Measurements from ENCODE around the gene FMN1. TPM values are rescaled to one million over a fixed set of nuclear protein-coding genes. Genes with fewer than 3 reads are reported as not detected.

FMN1 gene
- total RNA-seq, 1 donor from 2014 or later = 4.2 TPM

DNA sequence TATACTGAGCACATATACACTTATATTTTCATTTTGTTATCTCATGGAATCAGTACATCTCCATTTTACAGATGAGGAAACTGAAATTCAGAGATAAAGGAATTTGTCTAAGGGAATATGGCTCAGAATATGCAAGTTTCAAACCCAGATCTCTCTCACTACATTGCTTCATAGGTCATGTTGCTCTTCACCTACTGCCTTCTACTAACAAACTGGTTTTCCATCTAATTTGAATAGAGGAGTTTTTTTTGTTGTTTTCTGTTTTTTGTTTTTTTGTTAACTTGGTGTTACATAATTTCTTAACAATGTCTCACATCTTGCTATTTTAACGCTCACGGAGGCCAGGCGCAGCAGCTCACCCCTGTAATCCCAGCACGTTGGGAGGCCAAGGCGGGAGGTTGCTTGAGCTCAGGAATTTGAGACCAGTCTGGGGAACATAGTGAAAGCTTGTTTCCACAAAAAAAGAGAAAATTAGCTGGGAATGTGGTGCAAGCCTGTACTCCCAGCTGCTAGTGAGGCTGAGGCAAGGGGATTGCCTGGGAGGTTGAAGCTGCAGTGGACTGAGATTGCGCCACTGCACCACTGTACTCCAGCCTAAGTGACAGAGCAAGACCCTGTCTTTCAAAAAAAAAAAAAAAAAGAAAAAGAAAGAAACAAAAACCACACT is 37.0 kb downstream of the FMN1 start:
- no peak for DNase-seq (ENCODE audit: extremely low spot score, unreplicated experiment)
- H3K4me3 Mint-ChIP-seq (ENCODE audit: unreplicated experiment) = no peak overlapping the region
- TF ChIP-seq, protein P1, sequence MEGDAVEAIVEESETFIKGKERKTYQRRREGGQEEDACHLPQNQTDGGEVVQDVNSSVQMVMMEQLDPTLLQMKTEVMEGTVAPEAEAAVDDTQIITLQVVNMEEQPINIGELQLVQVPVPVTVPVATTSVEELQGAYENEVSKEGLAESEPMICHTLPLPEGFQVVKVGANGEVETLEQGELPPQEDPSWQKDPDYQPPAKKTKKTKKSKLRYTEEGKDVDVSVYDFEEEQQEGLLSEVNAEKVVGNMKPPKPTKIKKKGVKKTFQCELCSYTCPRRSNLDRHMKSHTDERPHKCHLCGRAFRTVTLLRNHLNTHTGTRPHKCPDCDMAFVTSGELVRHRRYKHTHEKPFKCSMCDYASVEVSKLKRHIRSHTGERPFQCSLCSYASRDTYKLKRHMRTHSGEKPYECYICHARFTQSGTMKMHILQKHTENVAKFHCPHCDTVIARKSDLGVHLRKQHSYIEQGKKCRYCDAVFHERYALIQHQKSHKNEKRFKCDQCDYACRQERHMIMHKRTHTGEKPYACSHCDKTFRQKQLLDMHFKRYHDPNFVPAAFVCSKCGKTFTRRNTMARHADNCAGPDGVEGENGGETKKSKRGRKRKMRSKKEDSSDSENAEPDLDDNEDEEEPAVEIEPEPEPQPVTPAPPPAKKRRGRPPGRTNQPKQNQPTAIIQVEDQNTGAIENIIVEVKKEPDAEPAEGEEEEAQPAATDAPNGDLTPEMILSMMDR (IDR thresholded peaks at IDR 0.05) = no peak
- peaks cover 6% of the 10 kb centered on the region for H3K27me3 Mint-ChIP-seq (ENCODE audit: unreplicated experiment)
- no peaks in the 10 kb centered on the region for H3K36me3 Mint-ChIP-seq (ENCODE audit: unreplicated experiment)
- H3K9me3 Mint-ChIP-seq (ENCODE audit: unreplicated experiment) = no peaks in the 10 kb centered on the region
- H3K27ac Mint-ChIP-seq (ENCODE audit: unreplicated experiment) = no peak overlapping the region
- H3K4me1 Mint-ChIP-seq (ENCODE audit: unreplicated experiment) = peaks cover 14% of the 10 kb centered on the region

DNA sequence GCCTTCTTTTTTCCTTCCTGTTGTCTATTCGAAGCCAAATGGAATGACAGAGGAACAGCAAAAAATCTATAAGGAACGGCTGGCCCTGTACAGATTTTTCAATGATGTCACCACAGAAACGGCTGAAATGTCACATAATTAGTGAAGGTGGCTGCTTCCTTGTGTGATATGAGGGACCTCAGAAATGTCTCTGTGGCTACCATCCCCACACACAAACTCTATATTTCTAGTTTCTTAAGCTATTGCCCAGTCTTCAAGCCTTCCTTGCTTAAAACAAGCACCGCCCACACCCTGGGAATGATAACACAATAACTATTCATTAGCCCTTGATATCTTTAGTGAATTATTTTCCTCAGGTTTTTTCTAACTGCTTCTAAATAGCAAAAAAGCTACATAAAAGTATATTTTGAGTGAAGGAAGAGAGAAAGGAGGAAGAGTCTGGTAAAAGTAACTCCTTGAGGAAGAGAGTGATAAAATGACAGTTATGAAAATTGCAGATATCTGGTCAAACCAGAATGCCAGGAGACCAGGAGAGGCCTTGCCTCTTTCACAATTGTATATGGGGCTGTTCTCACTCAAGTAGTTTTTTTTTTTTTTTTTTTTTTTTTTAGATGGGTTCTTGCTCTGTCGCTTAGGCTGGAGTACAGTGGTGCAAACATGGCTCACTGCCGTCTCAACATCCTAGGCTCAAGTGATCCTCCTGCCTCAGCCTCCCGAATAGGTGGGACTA is 38.7 kb downstream of the FMN1 start:
- Mint-ChIP-seq H3K4me1 (ENCODE audit: unreplicated experiment) (peaks cover 14% of the 10 kb centered on the region), H3K27me3 (ENCODE audit: unreplicated experiment) (peaks cover 8% of the 10 kb centered on the region), H3K9me3 (ENCODE audit: unreplicated experiment) (no peaks in the 10 kb centered on the region), H3K4me3 (ENCODE audit: unreplicated experiment) (no peak overlapping the region), H3K36me3 (ENCODE audit: unreplicated experiment) (no peaks in the 10 kb centered on the region), H3K27ac (ENCODE audit: unreplicated experiment) (no peak overlapping the region)
- TF ChIP-seq, protein P1 (IDR thresholded peaks at IDR 0.05) = no peak
- no peak for DNase-seq (ENCODE audit: extremely low spot score, unreplicated experiment)

DNA sequence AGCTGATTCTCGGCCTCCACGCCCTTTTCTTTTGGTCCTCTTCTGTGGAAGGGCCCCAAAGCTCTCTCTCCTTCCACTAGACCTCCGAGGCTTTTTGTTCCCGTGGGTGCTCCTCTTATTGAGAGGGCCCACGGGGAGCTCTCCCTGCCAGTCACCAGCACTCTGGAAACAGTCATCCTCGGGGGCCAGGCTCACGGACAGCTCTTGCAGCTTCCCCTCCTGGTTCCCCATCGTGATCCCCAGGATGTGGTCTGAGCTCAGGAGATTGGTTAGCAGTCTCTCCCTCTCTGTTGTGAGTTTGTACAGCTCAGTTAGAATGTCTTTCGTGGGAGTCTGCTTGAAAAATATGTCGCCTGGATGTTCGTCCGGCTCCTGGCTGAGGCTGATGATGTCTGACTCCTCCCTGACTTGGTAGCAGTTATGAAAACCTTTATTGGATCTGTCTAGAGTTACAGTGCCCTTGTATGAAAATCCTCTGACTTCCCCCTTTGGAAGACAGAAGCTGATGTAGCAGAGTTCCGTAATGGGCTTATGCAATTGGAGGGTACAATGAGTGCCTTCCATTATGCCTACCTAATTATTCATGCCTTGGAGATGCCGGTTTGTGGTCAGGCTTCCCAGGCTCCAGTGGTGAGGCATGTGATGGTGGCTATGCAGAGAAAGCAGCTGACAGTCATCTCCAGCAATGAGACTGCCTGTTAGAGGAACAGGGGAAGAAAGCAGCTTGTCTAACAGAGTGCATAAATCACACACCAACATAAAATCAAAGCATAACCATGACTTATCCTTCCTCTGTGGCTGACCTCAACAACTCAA is 40.0 kb downstream of the FMN1 start:
- Mint-ChIP-seq H3K9me3 (ENCODE audit: unreplicated experiment) (no peaks in the 10 kb centered on the region), H3K36me3 (ENCODE audit: unreplicated experiment) (no peaks in the 10 kb centered on the region), H3K27me3 (ENCODE audit: unreplicated experiment) (peaks cover 8% of the 10 kb centered on the region), H3K4me1 (ENCODE audit: unreplicated experiment) (peaks cover 4% of the 10 kb centered on the region), H3K27ac (ENCODE audit: unreplicated experiment) (no peak overlapping the region), H3K4me3 (ENCODE audit: unreplicated experiment) (no peak overlapping the region)
- TF ChIP-seq, protein P1 (IDR thresholded peaks at IDR 0.05) = no peak
- DNase-seq (ENCODE audit: extremely low spot score, unreplicated experiment) = no peak

DNA sequence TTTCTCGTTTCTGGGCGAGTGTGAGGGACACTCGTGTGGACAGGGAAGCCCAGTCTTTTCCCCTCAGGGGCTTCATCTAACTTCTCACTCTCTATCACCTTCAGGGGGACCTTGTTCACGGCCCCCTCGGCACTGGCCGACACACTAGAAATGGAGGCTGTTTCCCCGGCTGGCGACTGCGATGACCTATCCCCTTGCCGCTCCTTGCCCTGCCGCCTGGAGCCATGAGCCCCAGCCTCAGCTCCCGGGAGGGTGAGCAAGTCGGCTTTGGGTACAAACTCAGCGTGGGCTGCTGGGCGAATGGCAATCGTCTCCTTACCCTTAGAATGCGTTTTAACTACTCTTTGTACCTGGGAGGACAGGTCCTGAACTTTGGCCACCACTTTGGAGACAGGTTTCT is 41.0 kb downstream of the FMN1 start:
- H3K9me3 Mint-ChIP-seq (ENCODE audit: unreplicated experiment) = no peaks in the 10 kb centered on the region
- H3K27me3 Mint-ChIP-seq (ENCODE audit: unreplicated experiment) = peaks cover 8% of the 10 kb centered on the region
- H3K4me1 Mint-ChIP-seq (ENCODE audit: unreplicated experiment) = peaks cover 4% of the 10 kb centered on the region
- H3K36me3 Mint-ChIP-seq (ENCODE audit: unreplicated experiment) = no peaks in the 10 kb centered on the region
- TF ChIP-seq, protein P1 (IDR thresholded peaks at IDR 0.05) = no peak
- no peak overlapping the region for H3K27ac Mint-ChIP-seq (ENCODE audit: unreplicated experiment)
- H3K4me3 Mint-ChIP-seq (ENCODE audit: unreplicated experiment) = no peak overlapping the region
- DNase-seq (ENCODE audit: extremely low spot score, unreplicated experiment) = no peak

Data from osteocyte (in vitro differentiated cells).